Activated B cell treated with CpG ODN at 0.5 μM for 24 hours (primary cell): ENCODE measurements around the gene BOD1L1. TPM values are rescaled to one million over a fixed set of nuclear protein-coding genes. Genes with fewer than 3 reads are reported as not detected.
A peak's percentile ranks its signal among the peaks of the same experiment; 100 is the strongest.

Experiments used
- ATAC-seq: fragments of 200-7000 bp; cut with Tn5 transposase; one replicate; pipeline ENCODE4 v1.10.0; 2021; ENCODE audit warnings: low read depth, mild to moderate bottlenecking, moderate library complexity
- CTCF ChIA-PET: fragments of 350-600 bp; sonication (Branson Sonifier 250); formaldehyde crosslinking; loops from one replicate; lab custom pipeline; 2021; ENCODE audit warnings: antibody characterized with exemption; lab: Charles Lee
- POLR2A ChIA-PET: fragments of 350-600 bp; sonication (Branson Sonifier 250); formaldehyde crosslinking; loops from one replicate; lab custom pipeline; 2021; ENCODE audit warnings: antibody characterized with exemption; lab: Charles Lee
- DNase-seq: peaks from one replicate; pipeline ENCODE4 v3.0.0; 2022
- H3K27ac Mint-ChIP-seq: one replicate; pipeline ENCODE4 v1.8.0; 2020; ENCODE audit warnings: mixed read lengths
- H3K27me3 Mint-ChIP-seq: one replicate; pipeline ENCODE4 v1.8.0; 2021; ENCODE audit warnings: mixed read lengths
- H3K36me3 Mint-ChIP-seq: one replicate; pipeline ENCODE4 v1.8.0; 2021; ENCODE audit warnings: low read depth, mixed read lengths
- H3K4me1 Mint-ChIP-seq: one replicate; pipeline ENCODE4 v1.8.0; 2021; ENCODE audit warnings: mixed read lengths
- H3K4me3 Mint-ChIP-seq: one replicate; pipeline ENCODE4 v1.8.0; 2020; ENCODE audit warnings: mild to moderate bottlenecking, mixed read lengths
- H3K9me3 Mint-ChIP-seq: one replicate; pipeline ENCODE4 v1.8.0; 2020; ENCODE audit warnings: mixed read lengths
- CTCF ChIP-seq: fragments of 200-600 bp; IDR thresholded peaks from one replicate; pipeline ENCODE4 v1.8.0; 2022; ENCODE audit warnings: antibody characterized with exemption, mild to moderate bottlenecking
- intact Hi-C: fragments of 100-400 bp; cut with micrococcal nuclease; formaldehyde crosslinking; loops from one replicate; pipeline ENCODE4 v1.15.1; 2024
- total RNA-seq: library from RNA; stranded (reverse); gene quantifications from 2 replicates; pipeline ENCODE4 v1.2.3, GENCODE V29; 2022

Gene BOD1L1
- total RNA-seq, 1 donor from 2014 or later, result 79.3 TPM

GRCh38 chr4:13527981-13528820 lies 99.3 kb downstream of the BOD1L1 start:
- H3K4me1 Mint-ChIP-seq, result peaks cover 28% of the 10 kb centered on the region
- H3K36me3 Mint-ChIP-seq, result no peaks in the 10 kb centered on the region
- H3K27me3 Mint-ChIP-seq, result peaks cover 80% of the 10 kb centered on the region
- H3K4me3 Mint-ChIP-seq, result peak overlapping the region; percentile 62
- peaks cover 4% of the 10 kb centered on the region for H3K9me3 Mint-ChIP-seq
- no peak for TF ChIP-seq CTCF
- DNase-seq, result no peak
- peak overlapping the region; percentile 19 for H3K27ac Mint-ChIP-seq
- peak; percentile 52 for ATAC-seq
- intact Hi-C loops, result loop anchor here (1.0 to 2.0 kb wide), 2 partner anchors 19 to 43 kb away; partner anchors contain the start of gene RAB28
- ChIA-PET POLR2A (interaction anchor here (0.8 to 1.0 kb wide), 2 partner anchors 45 to 83 kb away, joined by 3 read pairs; no protein-coding TSS in a partner anchor), CTCF (no interaction called here)

- ATAC-seq (peak; percentile 25), DNase-seq (no peak)
- Mint-ChIP-seq H3K36me3 (no peaks in the 10 kb centered on the region), H3K27me3 (peaks cover 82% of the 10 kb centered on the region), H3K27ac (no peak overlapping the region), H3K9me3 (peaks cover 4% of the 10 kb centered on the region), H3K4me3 (peak overlapping the region; percentile 62), H3K4me1 (peaks cover 35% of the 10 kb centered on the region)
- POLR2A ChIA-PET, result interaction anchor here (1.0 kb wide), 1 partner anchor 44 kb away, joined by 3 read pairs; no protein-coding TSS in a partner anchor
- intact Hi-C loops, result no loop called here
- CTCF ChIA-PET, result no interaction called here
- TF ChIP-seq CTCF, result no peak
These were observed 100.1 kb downstream of the BOD1L1 start for GRCh38 chr4:13527192-13527980.

GRCh38 chr4:13526658-13527057 lies 100.9 kb downstream of the BOD1L1 start:
- ATAC-seq (no peak), DNase-seq (no peak)
- H3K4me3 Mint-ChIP-seq, result no peak overlapping the region
- ChIA-PET POLR2A (no interaction called here), CTCF (no interaction called here)
- peaks cover 85% of the 10 kb centered on the region for H3K27me3 Mint-ChIP-seq
- H3K4me1 Mint-ChIP-seq, result peaks cover 37% of the 10 kb centered on the region
- H3K27ac Mint-ChIP-seq, result no peak overlapping the region
- peaks cover 4% of the 10 kb centered on the region for H3K9me3 Mint-ChIP-seq
- TF ChIP-seq CTCF, result no peak
- H3K36me3 Mint-ChIP-seq, result no peaks in the 10 kb centered on the region
- intact Hi-C loops, result no loop called here

- CTCF ChIA-PET, result interaction anchor here (1.1 kb wide), 1 partner anchor 23 kb away, joined by 4 read pairs; no protein-coding TSS in a partner anchor
- H3K36me3 Mint-ChIP-seq, result no peaks in the 10 kb centered on the region
- no peak for ATAC-seq
- H3K27me3 Mint-ChIP-seq, result peaks cover 80% of the 10 kb centered on the region
- no peak overlapping the region for H3K27ac Mint-ChIP-seq
- intact Hi-C loops, result no loop called here
- H3K4me1 Mint-ChIP-seq, result peaks cover 33% of the 10 kb centered on the region
- peaks cover 4% of the 10 kb centered on the region for H3K9me3 Mint-ChIP-seq
- DNase-seq, result no peak
- no peak for TF ChIP-seq CTCF
- POLR2A ChIA-PET, result no interaction called here
- no peak overlapping the region for H3K4me3 Mint-ChIP-seq
These were observed 101.8 kb downstream of the BOD1L1 start for GRCh38 chr4:13525606-13526281.
